Caco-2 (cell line): ENCODE results near the gene KLC1. TPM values are rescaled to one million over a fixed set of nuclear protein-coding genes. Genes with fewer than 3 reads are reported as not detected.

Source experiments
- BruUV-seq: library from RNA; stranded (reverse); fragments of 400-500 nt; replicated peaks from 2 replicates; lab custom pipeline; 2021; lab: Mats Ljungman, UMichigan
- CTCF ChIA-PET: fragments of 300-600 bp; sonication (Branson Sonifier 250); formaldehyde crosslinking; loops from one replicate; lab custom pipeline; 2022; ENCODE audit warnings: antibody characterized with exemption; lab: Charles Lee
- POLR2A ChIA-PET: fragments of 300-600 bp; sonication (Branson Sonifier 250); formaldehyde crosslinking; loops from one replicate; lab custom pipeline; 2022; ENCODE audit warnings: antibody characterized with exemption; lab: Charles Lee
- DNase-seq, 2 experiments: peaks; one replicate each; pipeline versions ENCODE4 v3.0.0 to v3.0.0-alpha.2; 2020 to 2022
- H3K27me3 ChIP-seq: replicated peaks from 2 replicates; pipeline ENCODE4 v1.6.0; 2011; ENCODE audit warnings: low read length; ENCODE audit not compliant: control insufficient read depth, insufficient read depth
- H3K36me3 ChIP-seq: 2 replicates; pipeline ENCODE4 v1.5.1; 2011; ENCODE audit warnings: low read length; ENCODE audit not compliant: control insufficient read depth, insufficient read depth
- H3K4me1 ChIP-seq: fragments of 250-450 bp; sonication (Bioruptor Pico); 2 replicates; pipeline ENCODE4 v1.5.1; 2020; ENCODE audit warnings: mild to moderate bottlenecking
- H3K4me3 ChIP-seq: 2 replicates; pipeline ENCODE4 v1.5.1; 2011; ENCODE audit warnings: low read depth, mild to moderate bottlenecking, control low read depth, low read length
- H3K9me3 ChIP-seq: fragments of 250-450 bp; sonication (Bioruptor Pico); 2 replicates; pipeline ENCODE4 v1.5.1; 2020; ENCODE audit warnings: mild to moderate bottlenecking, moderate library complexity
- H3K27ac Mint-ChIP-seq: one replicate; pipeline ENCODE4 v1.8.0; 2022; ENCODE audit warnings: mixed read lengths; ENCODE audit not compliant: unreplicated experiment
- H3K27me3 Mint-ChIP-seq: one replicate; pipeline ENCODE4 v1.8.0; 2022; ENCODE audit warnings: mixed read lengths; ENCODE audit not compliant: insufficient read depth, unreplicated experiment
- H3K36me3 Mint-ChIP-seq: one replicate; pipeline ENCODE4 v1.8.0; 2022; ENCODE audit warnings: mild to moderate bottlenecking, mixed read lengths; ENCODE audit not compliant: insufficient read depth, unreplicated experiment
- H3K4me1 Mint-ChIP-seq: one replicate; pipeline ENCODE4 v1.8.0; 2022; ENCODE audit warnings: low read depth, mixed read lengths; ENCODE audit not compliant: unreplicated experiment
- H3K4me3 Mint-ChIP-seq: one replicate; pipeline ENCODE4 v1.8.0; 2022; ENCODE audit warnings: mild to moderate bottlenecking, moderate library complexity, mixed read lengths; ENCODE audit not compliant: unreplicated experiment
- H3K9me3 Mint-ChIP-seq: one replicate; pipeline ENCODE4 v1.8.0; 2022; ENCODE audit warnings: mixed read lengths; ENCODE audit not compliant: unreplicated experiment
- CTCF ChIP-seq, 2 experiments: fragments of 200-600 bp in 1 of 2; IDR thresholded peaks; 1 replicate in 1 of 2; 2 replicates in 1 of 2; pipeline versions ENCODE4 v1.5.1 to v1.8.0; 2011 to 2022; ENCODE audit warnings: antibody characterized with exemption in 1 of 2, control low read depth in 1 of 2, inconsistent platforms in 1 of 2, low read depth in 1 of 2, low read length in 1 of 2, mild to moderate bottlenecking in 1 of 2, moderate library complexity in 1 of 2; ENCODE audit not compliant: insufficient read depth in 1 of 2, severe bottlenecking in 1 of 2, unreplicated experiment in 1 of 2
- intact Hi-C: fragments of 100-400 bp; cut with micrococcal nuclease; formaldehyde crosslinking; loops from one replicate; pipeline ENCODE4 v1.10.0; 2022; ENCODE audit not compliant: unreplicated experiment
- total RNA-seq: library from RNA; stranded (reverse); gene quantifications from 2 replicates; pipeline ENCODE4 v1.2.3, GENCODE V29; 2022

KLC1 gene
- total RNA-seq, 1 experiment from 2014 or later: 110 TPM

GRCh38 chr14:103668117-103668516, 39.1 kb downstream of the KLC1 start:
- no peak for TF ChIP-seq CTCF (IDR thresholded peaks at IDR 0.05; ENCODE audit: insufficient read depth in 1 of 2, low read depth in 1 of 2, low read length in 1 of 2, severe bottlenecking in 1 of 2, unreplicated experiment in 1 of 2)
- CTCF ChIA-PET: no interaction called here
- H3K4me1 Mint-ChIP-seq: peaks cover 6% of the 10 kb centered on the region
- Histone ChIP-seq H3K4me1 (no peaks in the 10 kb centered on the region), H3K4me3 (no peak overlapping the region), H3K27me3 (no peaks in the 10 kb centered on the region), H3K36me3 (peaks cover 2% of the 10 kb centered on the region; the same call in 1 of the 2 replicates), H3K9me3 (no peaks in the 10 kb centered on the region)
- no TSS peak for BruUV-seq
- POLR2A ChIA-PET: no interaction called here
- no peak overlapping the region for H3K4me3 Mint-ChIP-seq
- H3K36me3 Mint-ChIP-seq: peaks cover 76% of the 10 kb centered on the region
- H3K9me3 Mint-ChIP-seq: no peaks in the 10 kb centered on the region
- intact Hi-C loops: loop anchor here (10.0 kb wide), 1 partner anchor 93 kb away; no protein-coding TSS in a partner anchor
- DNase-seq: no peak
- H3K27ac Mint-ChIP-seq: no peak overlapping the region
- no peaks in the 10 kb centered on the region for H3K27me3 Mint-ChIP-seq

GRCh38 chr14:103669370-103669769, 40.4 kb downstream of the KLC1 start:
- CTCF ChIA-PET: no interaction called here

GRCh38 chr14:103671911-103672310, 42.9 kb downstream of the KLC1 start:
- Mint-ChIP-seq H3K36me3 (peaks cover 72% of the 10 kb centered on the region), H3K27ac (no peak overlapping the region), H3K27me3 (no peaks in the 10 kb centered on the region), H3K9me3 (no peaks in the 10 kb centered on the region), H3K4me3 (no peak overlapping the region), H3K4me1 (no peaks in the 10 kb centered on the region)
- no peak for TF ChIP-seq CTCF (IDR thresholded peaks at IDR 0.05; ENCODE audit: insufficient read depth in 1 of 2, low read depth in 1 of 2, low read length in 1 of 2, severe bottlenecking in 1 of 2, unreplicated experiment in 1 of 2)
- BruUV-seq: no TSS peak
- CTCF ChIA-PET: no interaction called here
- H3K4me1 ChIP-seq: no peaks in the 10 kb centered on the region
- H3K27me3 ChIP-seq: no peaks in the 10 kb centered on the region
- intact Hi-C loops: no loop called here
- no peak for DNase-seq
- POLR2A ChIA-PET: no interaction called here
- no peak overlapping the region for H3K4me3 ChIP-seq
- no peaks in the 10 kb centered on the region for H3K9me3 ChIP-seq
- peaks cover 4% of the 10 kb centered on the region for H3K36me3 ChIP-seq

More at GRCh38 chr14:103669370-103669769, 40.4 kb downstream of the KLC1 start:
- no peaks in the 10 kb centered on the region for H3K9me3 ChIP-seq
- Mint-ChIP-seq H3K4me1 (no peaks in the 10 kb centered on the region), H3K4me3 (no peak overlapping the region), H3K9me3 (no peaks in the 10 kb centered on the region), H3K27ac (no peak overlapping the region), H3K27me3 (no peaks in the 10 kb centered on the region), H3K36me3 (peaks cover 70% of the 10 kb centered on the region)
- intact Hi-C loops: loop anchor here (10.0 kb wide), 1 partner anchor 95 kb away; no protein-coding TSS in a partner anchor
- no peaks in the 10 kb centered on the region for H3K27me3 ChIP-seq
- no TSS peak for BruUV-seq
- H3K4me1 ChIP-seq: no peaks in the 10 kb centered on the region
- no peak for TF ChIP-seq CTCF (IDR thresholded peaks at IDR 0.05; ENCODE audit: insufficient read depth in 1 of 2, low read depth in 1 of 2, low read length in 1 of 2, severe bottlenecking in 1 of 2, unreplicated experiment in 1 of 2)
- no peak overlapping the region for H3K4me3 ChIP-seq
- no peaks in the 10 kb centered on the region; the same call in none of the 2 replicates for H3K36me3 ChIP-seq
- POLR2A ChIA-PET: no interaction called here
- no peak for DNase-seq
